Testis (tissue), 2 donors: ENCODE data around the gene SCO1.

Experiments used
- POLR2A ChIP-seq: fragments of 450-650 bp; IDR thresholded peaks from one replicate; pipeline ENCODE4 v1.6.1; 2017; ENCODE audit warnings: antibody characterized with exemption, mild to moderate bottlenecking, moderate library complexity
- TF ChIP-seq, protein P1 (sequence below), 3 experiments: fragments of 450-650 bp in 2 of 3; fragments of 200-600 bp in 1 of 3; sonication (generic) in 1 of 3; IDR thresholded peaks; one replicate each; pipeline ENCODE4 v1.5.1; 2016 to 2019; ENCODE audit warnings: antibody characterized with exemption in 3 of 3, mild to moderate bottlenecking in 2 of 3, moderate library complexity in 1 of 3

DNA sequence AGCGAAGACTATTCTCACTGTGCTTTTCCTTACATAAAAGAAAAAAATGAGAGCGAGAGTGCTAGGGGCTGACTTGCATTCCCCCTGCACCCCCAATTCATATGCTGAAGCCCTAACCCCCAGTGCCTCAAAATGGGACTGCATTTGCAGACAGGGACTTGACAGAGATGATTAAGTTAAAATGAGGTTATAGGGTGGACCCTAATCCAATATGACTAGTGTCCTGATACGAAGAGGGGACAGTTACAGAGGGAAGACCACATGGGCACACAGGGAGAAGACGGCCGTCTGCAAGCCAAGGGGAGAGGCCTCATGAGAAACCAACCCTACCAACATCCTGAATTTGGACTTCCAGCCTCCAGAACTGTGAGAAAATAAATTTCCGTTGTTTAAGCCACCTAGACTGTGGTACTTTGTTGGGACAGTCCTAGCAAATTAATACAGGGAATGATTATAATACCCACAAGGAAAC lies 34.1 kb upstream of the SCO1 start:
- TF ChIP-seq, protein P1, sequence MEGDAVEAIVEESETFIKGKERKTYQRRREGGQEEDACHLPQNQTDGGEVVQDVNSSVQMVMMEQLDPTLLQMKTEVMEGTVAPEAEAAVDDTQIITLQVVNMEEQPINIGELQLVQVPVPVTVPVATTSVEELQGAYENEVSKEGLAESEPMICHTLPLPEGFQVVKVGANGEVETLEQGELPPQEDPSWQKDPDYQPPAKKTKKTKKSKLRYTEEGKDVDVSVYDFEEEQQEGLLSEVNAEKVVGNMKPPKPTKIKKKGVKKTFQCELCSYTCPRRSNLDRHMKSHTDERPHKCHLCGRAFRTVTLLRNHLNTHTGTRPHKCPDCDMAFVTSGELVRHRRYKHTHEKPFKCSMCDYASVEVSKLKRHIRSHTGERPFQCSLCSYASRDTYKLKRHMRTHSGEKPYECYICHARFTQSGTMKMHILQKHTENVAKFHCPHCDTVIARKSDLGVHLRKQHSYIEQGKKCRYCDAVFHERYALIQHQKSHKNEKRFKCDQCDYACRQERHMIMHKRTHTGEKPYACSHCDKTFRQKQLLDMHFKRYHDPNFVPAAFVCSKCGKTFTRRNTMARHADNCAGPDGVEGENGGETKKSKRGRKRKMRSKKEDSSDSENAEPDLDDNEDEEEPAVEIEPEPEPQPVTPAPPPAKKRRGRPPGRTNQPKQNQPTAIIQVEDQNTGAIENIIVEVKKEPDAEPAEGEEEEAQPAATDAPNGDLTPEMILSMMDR (IDR thresholded peaks at IDR 0.05), result no peak
- no peak for TF ChIP-seq POLR2A
